Subcutaneous adipose tissue (tissue), 4 donors: Measurements from ENCODE around the gene CHD9. TPM values are rescaled to one million over a fixed set of nuclear protein-coding genes. Genes with fewer than 3 reads are reported as not detected.

Source experiments
- small RNA-seq: library from RNA; depleted of rRNA; stranded (forward); fragments of <200 nt; gene quantifications from one replicate; pipeline ENCODE3, GENCODE V24; 2016
- total RNA-seq, 4 donors: library from RNA; depleted of rRNA; stranded (reverse); fragments of >200 nt; gene quantifications; one replicate each; pipeline ENCODE4 v1.1.0, GENCODE V29; 2016
- TF ChIP-seq, protein P1 (sequence below): fragments of 450-650 bp; IDR thresholded peaks from one replicate; pipeline ENCODE4 v1.5.1; 2016; ENCODE audit warnings: low read depth, mild to moderate bottlenecking, control low read depth, antibody characterized with exemption, moderate library complexity

The CHD9 gene
- total RNA-seq, 4 donors from 2014 or later: 78.0 to 113 (median 101) TPM

DNA sequence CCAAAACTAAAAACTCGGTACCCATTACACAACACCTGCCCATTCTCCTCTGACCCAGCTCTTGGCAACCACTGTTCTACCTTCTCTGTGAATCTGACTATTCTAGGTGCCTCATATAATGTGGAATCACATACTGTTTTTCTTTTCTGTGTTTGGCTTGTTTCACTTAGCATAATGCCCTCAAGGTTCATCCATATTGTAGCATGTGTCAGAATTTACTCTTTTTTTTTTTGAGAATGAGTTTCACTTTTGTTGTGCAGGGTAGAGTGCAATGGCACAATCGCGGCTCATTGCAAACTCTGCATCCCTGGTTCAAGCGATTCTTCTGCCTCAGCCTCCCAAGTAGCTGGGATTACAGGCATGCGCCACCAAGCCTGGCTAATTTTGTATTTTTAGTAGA lies 320.0 kb downstream of the CHD9 start:
- TF ChIP-seq, protein P1, sequence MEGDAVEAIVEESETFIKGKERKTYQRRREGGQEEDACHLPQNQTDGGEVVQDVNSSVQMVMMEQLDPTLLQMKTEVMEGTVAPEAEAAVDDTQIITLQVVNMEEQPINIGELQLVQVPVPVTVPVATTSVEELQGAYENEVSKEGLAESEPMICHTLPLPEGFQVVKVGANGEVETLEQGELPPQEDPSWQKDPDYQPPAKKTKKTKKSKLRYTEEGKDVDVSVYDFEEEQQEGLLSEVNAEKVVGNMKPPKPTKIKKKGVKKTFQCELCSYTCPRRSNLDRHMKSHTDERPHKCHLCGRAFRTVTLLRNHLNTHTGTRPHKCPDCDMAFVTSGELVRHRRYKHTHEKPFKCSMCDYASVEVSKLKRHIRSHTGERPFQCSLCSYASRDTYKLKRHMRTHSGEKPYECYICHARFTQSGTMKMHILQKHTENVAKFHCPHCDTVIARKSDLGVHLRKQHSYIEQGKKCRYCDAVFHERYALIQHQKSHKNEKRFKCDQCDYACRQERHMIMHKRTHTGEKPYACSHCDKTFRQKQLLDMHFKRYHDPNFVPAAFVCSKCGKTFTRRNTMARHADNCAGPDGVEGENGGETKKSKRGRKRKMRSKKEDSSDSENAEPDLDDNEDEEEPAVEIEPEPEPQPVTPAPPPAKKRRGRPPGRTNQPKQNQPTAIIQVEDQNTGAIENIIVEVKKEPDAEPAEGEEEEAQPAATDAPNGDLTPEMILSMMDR: no peak

DNA sequence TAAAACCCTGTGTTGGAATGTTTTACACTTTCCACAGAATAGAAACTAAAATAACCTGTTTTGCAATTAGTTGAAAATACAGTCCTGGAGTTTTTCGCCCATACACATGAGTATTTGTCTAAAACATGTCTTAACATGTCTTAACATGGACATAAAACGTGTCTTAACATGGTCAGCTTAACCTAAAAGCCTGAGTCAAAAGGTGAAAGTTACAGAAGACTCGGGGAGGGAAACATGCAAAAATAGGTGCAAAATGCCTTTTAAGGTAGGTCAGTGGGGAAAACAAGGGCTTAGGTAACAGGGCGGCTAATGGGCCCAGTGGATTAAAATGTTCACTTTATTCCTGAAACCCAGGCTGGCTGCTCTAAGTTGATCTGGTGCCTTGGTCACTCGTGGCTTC lies 323.3 kb downstream of the CHD9 start:
- TF ChIP-seq, protein P1: no peak

Small RNA genes lying within 50 kb of the gene (small RNA-seq; reads per million reads assigned to genes)
- gene RF01210: not detected
- not detected for gene RNA5SP427

Other genes starting within 250 kb of the CHD9 start
- gene CHD9NB, start 2.1 kb upstream of the CHD9 start, total RNA-seq: under 1 TPM in 3 of 4 donors, not detected in 1; 0.38 to 0.66 (median 0.51) TPM